PC-3 (cell line): Measurements from ENCODE around the gene NPEPL1.

Experiments used
- CTCF ChIP-seq: fragments of 300-600 bp; sonication (generic); conservative IDR thresholded peaks from 2 replicates; pipeline ENCODE4 v1.5.1; 2017; ENCODE audit warnings: antibody characterized with exemption, low read depth, mild to moderate bottlenecking, low read length
- EZH2phosphoT487 ChIP-seq: fragments of 300-600 bp; sonication (generic); IDR thresholded peaks from 2 replicates; pipeline ENCODE4 v1.6.1; 2018; ENCODE audit warnings: mild to moderate bottlenecking, antibody characterized with exemption, low read length, borderline replicate concordance

- TF ChIP-seq CTCF (no peak), EZH2phosphoT487 (no peak)
Observed at GRCh38 chr20:58668901-58669286, 23.7 kb upstream of the NPEPL1 start.
